ENCODE data around the gene ACADVL.

ACADVL gene

DNA sequence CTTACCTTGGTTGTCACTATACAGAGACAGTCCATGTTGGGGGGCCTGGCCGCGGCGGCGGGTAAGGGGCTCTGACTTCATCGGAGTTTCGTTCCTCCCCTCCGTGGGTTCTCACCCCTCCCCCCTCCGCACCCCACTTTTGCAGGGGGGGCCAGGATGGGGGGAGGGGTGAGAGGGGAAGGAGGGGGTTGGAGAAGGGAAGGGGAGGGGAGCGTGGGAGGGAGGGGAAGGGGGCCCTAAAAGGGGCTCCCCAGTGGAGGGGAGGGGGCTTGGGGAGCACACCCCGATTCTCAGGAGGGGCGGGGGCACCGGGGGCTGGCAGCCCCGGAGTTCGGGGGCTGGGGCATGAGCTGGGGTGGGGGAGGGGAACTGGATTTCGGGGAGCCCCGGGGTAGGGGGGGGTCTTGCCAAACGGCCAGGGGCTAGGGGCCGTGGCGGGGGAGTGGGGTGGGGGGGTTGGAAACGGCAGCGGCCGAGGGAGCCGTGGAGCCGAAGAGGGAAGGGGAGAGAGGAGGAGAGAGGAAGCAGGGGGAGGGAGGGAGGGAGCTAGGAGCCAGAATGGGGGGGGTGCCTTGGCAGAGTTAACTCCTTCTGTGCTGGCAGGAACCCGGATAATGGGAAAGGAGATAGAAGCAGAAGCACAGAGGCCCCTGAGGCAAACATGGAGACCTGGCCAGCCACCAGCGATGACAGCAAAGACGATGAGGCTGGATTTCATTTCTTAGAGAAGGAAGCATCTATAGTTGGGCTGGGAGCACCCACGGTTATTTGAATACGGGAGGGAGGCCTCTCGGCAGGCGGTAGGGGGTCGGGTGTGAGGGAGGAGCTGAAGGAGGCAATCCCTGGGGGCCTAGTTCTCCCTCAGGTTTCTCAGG lies 2.4 kb upstream of the ACADVL start:
- no peak for DNase-seq

DNA sequence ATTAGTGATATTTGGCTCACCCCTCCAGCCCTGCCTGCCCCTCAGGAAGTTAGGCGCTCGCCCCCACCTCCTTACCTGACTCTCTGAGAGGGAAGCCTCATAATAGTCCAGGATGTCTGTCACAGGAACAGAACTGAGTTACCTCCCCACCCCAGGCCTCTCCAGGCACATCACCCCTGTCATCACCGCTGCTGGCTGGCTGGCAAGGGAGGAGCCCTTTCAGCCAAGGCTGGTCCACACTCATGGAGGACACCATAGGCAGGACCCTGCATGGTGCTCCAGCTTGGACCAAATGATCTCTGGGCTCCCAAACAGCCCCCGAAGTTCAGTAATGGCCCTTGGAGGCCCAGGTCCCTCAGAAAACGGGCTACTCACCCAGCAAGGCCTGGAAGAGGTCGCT lies 1.6 kb upstream of the ACADVL start:
- DNase-seq = no peak

DNA sequence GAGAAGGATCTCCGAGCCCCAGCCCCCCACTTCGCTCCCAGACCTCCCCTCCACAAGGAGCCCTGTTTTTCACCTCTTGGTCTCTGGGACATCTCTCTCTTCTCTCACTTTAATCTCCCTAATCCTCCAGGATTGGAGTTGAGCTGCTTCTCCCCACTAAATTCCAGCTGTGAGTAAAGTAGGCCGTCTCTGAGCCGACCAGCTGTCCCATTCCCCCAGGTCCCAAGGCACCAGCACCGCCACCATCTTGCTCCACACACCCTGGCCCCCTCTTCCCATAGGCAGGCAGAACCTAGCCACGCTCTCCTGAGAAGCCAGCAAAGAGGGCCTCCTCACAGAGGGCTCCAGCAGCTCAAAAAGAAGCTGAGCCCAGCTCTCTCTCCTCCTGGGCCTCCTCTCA lies 980 bp upstream of the ACADVL start:
- no peak for DNase-seq

DNA sequence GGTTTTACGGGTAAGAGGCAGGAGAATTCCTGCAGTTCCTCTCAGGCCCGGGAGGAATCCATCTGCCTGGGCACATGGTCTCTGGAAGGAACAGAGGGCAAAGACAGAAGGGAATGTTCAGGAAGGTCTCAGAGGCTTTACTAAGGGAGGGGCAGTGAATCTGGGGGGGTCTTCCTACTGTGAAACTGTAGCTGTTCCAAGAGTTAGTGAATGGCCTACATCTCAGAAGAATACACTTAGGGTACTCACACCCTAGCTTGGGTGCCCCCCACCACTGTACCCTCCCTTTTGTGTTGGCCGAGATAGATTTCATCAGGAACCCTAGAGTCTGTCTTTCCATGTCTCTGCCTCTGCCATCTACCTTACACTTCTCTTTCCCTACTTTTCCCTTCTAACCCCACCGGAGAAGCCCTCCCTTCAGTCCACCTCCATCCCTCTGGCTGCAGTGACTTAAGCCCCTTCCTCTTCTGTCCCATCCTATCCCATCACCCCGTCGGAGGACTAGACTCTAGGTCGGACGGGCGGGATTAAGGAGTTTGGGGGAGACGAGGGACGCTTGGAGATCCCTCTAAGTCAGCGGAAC lies 418 bp upstream of the ACADVL start:
- DNase-seq = no peak

DNA sequence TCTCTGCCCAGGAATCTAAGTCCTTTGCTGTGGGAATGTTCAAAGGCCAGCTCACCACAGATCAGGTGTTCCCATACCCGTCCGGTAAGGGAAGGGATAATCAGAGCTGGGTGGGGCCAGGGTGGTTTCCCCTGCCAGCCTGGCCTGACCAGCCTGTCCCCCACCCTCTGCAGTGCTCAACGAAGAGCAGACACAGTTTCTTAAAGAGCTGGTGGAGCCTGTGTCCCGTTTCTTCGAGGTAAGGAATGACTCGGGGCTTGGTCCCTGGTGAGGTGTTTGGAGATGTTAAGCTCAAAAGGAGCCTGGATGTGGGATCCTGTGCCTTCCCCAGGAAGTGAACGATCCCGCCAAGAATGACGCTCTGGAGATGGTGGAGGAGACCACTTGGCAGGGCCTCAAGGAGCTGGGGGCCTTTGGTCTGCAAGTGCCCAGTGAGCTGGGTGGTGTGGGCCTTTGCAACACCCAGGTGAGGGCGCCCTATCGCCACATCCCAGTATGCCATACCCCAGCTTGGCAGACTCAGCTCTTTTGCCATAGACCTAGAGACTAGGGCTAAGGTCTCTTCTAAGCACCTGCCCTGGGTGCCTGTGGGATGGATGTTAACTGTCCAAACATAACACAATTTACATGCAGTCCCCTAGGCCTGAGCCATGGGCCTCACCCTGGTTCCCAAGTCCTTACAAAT lies 997 bp downstream of the ACADVL start:
- peak; percentile 43 for DNase-seq

DNA sequence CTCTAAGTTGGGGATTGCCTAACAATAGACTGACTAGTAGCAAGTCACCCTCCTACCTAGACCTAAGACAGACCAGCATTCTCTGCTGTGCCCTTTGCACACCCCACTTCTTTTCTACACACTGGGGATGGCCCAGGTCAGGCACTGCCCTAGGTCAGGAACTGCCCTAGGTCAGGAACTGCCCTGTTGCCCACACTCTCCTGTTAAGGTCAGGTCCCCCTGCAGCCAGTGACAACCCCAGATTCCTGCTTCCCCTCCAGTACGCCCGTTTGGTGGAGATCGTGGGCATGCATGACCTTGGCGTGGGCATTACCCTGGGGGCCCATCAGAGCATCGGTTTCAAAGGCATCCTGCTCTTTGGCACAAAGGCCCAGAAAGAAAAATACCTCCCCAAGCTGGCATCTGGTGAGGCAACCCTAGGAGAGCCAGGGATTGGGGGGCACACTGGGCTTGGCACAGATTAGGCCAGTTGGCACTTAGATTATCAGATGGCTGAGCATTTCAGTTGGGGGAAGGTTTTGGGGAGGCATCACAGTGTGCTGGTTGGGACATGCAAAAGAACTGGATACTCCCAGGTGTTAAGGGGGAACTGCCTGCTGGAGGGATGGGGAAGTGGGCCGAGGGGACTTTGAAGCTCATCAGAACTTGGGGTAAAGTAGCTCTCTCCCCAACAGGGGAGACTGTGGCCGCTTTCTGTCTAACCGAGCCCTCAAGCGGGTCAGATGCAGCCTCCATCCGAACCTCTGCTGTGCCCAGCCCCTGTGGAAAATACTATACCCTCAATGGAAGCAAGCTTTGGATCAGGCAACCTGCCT lies 1.7 kb downstream of the ACADVL start:
- no peak for DNase-seq

DNA sequence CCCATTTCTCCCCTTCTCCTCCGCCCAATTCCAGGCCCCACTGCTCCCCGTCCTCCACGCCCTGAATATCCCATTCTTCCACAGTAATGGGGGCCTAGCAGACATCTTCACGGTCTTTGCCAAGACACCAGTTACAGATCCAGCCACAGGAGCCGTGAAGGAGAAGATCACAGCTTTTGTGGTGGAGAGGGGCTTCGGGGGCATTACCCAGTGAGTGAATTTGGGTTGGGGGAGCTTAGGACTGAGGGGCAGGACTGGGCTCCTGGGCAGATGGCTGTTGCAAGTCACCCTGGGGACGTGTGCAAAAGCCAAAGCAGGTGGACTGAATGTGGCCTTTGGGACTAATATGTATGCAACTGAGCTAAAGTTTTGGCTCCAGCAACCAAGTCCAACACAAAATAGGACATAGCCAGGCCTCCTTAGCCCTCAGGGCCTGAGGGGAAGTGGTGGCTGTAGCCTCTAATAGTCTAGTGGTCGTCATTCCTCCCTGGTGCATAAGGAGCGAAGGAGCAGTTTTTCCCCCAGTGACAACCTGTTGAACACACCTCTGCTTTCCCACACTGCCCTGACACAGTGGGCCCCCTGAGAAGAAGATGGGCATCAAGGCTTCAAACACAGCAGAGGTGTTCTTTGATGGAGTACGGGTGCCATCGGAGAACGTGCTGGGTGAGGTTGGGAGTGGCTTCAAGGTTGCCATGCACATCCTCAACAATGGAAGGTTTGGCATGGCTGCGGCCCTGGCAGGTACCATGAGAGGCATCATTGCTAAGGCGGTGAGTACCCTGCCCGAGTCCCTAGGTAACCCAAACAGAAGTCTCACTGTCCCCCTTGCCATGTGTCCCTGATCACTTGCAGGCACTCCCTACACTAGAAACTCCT lies 2.6 kb downstream of the ACADVL start:
- DNase-seq = no peak

DNA sequence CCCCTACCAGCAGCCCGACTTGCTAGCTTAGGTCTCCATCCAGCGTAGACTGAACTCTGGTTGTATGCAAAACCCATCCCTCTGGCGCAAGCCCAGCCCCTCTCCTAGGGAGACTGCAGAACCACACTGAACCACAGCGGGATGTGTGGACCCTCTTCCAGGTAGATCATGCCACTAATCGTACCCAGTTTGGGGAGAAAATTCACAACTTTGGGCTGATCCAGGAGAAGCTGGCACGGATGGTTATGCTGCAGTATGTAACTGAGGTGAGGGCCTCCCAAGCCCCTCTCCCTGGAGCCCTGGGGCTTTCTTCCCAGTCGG lies 3.2 kb downstream of the ACADVL start:
- DNase-seq = no peak

DNA sequence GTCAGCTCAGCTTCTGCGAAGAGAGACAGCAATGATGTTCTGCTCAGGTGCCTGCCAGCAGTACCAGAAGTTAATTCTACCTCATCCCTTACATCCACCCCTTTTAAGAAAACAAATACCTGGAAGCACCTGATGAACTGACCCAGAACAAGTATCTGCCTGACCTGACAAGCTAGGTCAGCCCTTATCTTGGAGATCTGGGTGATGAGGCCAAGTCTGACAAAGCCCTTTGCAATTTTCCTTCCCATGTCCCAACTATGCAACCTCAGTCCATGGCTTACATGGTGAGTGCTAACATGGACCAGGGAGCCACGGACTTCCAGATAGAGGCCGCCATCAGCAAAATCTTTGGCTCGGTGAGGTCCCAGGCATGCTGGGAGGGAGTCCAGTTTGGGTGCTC lies 3.6 kb downstream of the ACADVL start:
- no peak for DNase-seq

DNA sequence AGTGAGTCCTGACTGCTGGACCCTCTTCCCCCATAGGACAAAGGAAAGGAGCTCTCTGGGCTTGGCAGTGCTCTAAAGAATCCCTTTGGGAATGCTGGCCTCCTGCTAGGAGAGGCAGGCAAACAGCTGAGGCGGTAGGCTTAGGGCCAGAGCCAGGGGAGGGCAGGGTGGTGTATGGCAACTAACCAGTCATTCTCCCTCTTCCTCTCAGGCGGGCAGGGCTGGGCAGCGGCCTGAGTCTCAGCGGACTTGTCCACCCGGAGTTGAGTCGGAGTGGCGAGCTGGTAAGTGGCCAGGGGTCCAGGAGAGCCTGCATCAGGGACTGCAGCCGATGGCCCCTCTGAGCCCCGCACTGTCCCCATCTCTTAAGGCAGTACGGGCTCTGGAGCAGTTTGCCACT lies 4.4 kb downstream of the ACADVL start:
- no peak for DNase-seq

DNA sequence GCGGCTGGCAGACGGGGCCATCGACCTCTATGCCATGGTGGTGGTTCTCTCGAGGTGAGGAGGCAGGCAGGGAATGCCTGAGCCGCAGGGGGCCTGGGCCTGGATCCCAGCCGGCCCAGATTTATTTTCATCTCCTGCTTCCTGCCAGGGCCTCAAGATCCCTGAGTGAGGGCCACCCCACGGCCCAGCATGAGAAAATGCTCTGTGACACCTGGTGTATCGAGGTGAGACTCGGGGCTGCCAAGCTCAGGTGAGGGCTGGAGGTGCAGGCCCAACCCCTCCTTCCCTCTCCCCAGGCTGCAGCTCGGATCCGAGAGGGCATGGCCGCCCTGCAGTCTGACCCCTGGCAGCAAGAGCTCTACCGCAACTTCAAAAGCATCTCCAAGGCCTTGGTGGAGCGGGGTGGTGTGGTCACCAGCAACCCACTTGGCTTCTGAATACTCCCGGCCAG lies 4.9 kb downstream of the ACADVL start:
- no peak for DNase-seq

DNA sequence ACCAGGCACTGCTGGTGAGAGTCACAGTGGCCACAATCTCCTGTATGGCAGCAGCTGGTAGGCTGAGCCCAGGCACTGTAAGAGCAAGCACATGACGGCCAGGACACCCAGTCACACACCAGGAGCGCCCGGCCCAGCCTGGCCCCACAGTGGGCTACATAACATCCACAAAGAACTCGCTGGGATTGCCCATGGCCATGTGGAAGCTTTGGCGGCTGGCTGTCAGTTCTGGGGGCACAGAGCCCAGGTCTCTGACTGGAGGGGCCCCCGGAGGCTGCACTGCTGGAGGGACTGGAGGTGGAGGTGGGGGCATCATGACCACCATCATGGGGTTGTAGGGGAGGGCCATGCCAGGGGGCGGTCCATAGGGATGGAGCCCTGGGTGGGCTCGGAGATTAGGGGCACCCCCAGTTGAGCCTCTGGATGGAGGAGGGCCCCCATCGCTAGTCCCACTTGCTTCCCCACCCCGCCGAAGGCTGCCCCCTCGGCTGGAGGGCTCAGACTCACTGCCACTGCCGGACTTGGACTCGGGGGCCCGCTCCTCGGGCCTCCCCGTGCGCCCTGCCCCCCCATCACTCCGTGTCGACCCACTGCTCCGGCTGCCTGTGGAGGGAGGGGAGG lies 6.1 kb downstream of the ACADVL start:
- DNase-seq = no peak

DNA sequence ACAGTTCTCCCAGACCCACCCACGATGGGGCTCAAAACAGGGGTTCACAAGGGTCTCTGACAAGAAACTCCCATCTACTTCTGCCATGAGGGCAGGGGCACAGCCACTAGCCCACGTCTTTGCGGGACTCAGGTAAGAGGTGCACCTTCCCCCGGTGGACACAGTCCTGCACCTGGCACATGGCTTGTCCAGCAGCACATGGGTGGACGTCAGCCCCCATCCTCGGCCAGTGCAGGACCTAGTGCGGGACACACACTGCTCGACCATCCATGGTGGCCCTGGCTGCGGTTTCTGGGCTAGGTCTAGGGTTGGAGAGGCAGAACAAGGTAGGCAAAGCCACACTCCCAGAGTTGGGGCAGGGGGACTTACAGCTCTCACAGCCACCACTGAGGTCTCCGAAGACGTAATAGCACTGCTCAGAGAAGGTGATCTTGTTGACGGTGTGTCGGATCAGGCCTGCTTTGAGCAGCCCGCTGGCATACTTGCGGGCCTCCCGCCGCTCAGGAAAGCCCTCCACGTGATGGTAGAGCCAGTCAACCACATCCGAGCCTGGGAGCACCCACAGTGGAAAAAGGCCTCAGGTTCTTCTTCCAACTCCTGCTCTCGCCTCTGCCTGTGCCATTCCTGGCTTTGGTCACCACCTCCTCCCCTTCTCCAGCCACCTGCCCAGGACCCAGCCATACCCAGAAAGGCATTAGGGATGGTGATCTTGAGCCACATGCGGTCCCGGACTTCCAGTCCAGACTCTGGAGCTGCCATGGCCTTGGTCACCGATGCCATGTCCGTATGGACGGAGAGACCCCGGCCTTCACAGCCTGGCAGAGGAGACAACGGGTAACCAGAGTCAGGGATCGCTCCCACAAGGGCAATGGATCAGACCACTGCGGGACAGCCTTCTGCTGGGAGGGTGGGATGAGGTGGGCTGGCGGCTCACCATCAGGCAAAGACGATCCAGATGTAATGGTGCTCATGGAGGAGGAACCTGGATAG lies 7.3 kb downstream of the ACADVL start:
- no peak for DNase-seq

DNA sequence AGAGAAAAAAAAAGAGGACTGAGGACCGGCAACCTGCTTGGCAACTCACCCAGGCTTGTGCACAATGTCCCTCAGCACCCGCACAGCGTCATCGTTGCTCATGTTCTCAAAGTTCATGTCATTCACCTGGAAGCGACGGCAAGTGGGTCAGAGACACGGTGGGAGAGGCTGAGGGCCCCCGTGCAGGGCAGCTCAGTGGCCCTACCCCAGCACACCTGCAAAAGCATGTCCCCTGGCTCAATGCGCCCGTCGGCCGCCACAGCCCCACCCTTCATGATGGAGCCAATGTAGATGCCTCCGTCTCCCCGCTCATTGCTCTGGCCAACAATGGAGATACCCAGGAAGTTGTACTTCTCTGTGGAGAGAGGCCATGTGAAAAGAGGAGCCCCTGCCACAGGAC lies 9.2 kb downstream of the ACADVL start:
- DNase-seq = no peak

DNA sequence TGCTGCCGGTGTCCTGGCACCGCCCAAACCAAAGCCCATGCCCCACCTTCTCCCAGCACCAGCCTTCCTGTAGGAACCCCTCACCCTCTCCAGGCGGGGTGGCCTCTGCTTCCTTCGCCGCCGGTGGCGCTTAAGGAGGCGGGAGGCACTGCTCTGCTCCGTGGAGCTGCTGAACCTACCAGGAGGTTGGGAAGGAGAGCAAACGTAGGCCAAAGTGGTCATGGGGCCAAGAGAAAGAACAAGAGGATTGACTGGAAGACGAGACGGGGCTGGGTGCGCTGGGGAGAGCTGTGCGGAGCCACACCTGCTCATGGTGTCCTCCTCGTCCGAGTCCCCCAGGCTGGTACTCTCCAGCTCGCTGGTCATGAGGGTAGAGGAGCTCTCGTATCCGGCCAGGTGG lies 9.8 kb downstream of the ACADVL start:
- DNase-seq = no peak

DNA sequence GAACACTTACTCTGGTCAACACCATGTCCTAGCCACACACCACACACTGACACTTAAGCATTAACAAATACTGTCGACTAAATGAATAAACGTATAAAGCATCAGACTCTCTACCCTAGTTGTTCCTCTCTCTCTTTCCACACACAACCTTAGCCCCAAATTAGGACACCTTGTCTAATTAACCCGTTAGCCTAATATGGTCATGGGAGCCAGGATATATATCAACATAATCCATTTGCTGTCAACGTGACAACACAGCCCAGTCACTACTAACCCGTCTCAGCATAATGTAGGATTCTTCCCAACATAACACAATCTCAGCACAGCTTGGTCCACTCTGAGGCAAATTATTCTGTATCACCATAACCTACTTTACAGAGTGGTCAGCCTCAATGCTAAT lies 12.4 kb downstream of the ACADVL start:
- no peak for DNase-seq

DNA sequence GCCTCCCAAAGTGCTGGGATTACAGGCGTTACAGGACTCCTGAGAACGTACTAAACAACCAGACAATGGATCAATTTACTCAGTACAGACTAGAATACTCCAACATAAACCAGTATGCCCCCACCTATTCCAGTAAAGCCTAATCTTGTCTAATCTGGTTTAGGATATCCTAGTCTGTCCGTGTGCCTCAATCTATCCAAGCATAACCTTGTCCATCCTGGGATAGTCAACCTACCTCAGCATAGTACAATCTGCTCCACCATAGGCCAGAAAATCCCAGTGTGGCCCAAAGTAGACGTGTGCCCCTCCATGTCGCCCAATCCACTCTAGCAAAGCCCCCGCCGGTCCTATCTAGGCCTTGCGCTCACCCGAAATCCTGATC lies 14.0 kb downstream of the ACADVL start:
- DNase-seq = no peak

DNA sequence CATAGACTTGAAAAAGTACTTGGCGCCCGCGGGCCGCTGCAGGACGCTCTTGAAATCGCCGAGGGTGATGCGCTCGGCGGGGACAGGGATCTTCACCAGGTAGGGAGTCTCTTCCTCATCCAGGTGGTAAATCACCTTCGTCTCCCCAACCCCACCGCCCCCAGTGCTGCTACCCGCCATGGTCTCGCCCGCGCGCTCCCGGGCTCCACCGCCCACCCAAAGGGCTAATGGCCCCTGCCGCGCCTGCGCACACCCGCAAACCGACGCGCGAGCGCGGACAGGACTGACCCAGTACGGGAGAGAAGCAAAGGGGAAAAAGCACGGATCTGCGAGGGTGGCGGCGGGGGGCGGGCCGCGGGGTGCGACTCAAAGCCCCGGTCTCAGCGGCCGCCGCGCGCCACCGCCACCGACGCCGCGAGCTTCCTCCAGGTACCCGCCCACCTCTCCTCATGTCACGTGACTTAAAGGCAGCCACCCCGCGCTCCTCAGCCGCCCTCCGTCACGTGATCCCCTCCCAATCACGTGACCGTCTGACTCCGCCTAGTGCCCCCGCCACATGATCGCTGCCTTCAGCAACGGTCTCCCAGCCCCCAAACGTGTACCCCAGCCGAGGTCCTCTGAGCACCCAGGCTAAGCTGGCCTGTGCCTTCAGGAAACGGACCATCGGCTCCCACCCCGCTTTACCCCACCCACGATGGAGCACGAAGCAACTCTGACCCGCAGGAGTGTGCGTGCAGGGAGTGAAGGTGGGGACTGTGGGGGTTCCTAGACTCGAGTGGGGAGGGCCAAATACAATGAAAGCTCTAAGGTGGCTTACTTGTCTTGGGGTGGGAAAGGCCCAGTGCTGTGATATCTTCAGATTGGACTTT lies 14.6 kb downstream of the ACADVL start, which contains the start of gene DVL2:
TSS of gene DVL2 (minus strand) at position 435 of the 869 bp plus-strand sequence. CDS start at position 180, 255 bp downstream.
- peak; percentile 93 for DNase-seq
